HG03565 (cell line): ENCODE measurements around the gene NLRP13.
"Not testable (repeated sequence)": the region's sequence is repeated elsewhere in the genome, so short reads cannot be mapped to it uniquely, and the experiment has no call there.

Experiments used
- ATAC-seq: cut with Tn5 transposase; IDR thresholded peaks from one replicate; pipeline ENCODE4 v1.9.1; 2021; ENCODE audit warnings: mild to moderate bottlenecking, moderate library complexity; ENCODE audit not compliant: unreplicated experiment

Gene NLRP13

GRCh38 chr19:55931936-55932386, at the start of gene NLRP13:
Gene NLRP13, minus strand, starts transcription at chr19:55932336. Its CDS starts 25 bp downstream, at chr19:55932311.
- ATAC-seq: no peak

- no peak for ATAC-seq
Observed at GRCh38 chr19:55980415-55980814, 48.3 kb upstream of the NLRP13 start.

GRCh38 chr19:55973982-55974381, 41.8 kb upstream of the NLRP13 start:
- ATAC-seq: no peak

- ATAC-seq: no peak
Observed at GRCh38 chr19:55962186-55962585, 30.1 kb upstream of the NLRP13 start.

GRCh38 chr19:55959996-55960675, 28.0 kb upstream of the NLRP13 start:
- ATAC-seq: no peak

- no peak for ATAC-seq
Observed at GRCh38 chr19:55958356-55958755, 26.2 kb upstream of the NLRP13 start.

GRCh38 chr19:55956431-55956830, 24.3 kb upstream of the NLRP13 start:
- no peak for ATAC-seq

- not testable (repeated sequence) for ATAC-seq
Observed at GRCh38 chr19:55950566-55950965, 18.4 kb upstream of the NLRP13 start.

- no peak for ATAC-seq
Observed at GRCh38 chr19:55947532-55947931, 15.4 kb upstream of the NLRP13 start, which contains the start of gene NLRP8. Gene NLRP8, plus strand, starts transcription at chr19:55947832.

GRCh38 chr19:55940306-55940705, 8.2 kb upstream of the NLRP13 start:
- ATAC-seq: no peak

GRCh38 chr19:55939206-55939605, 7.1 kb upstream of the NLRP13 start:
- ATAC-seq: no peak

GRCh38 chr19:55935206-55935605, 3.1 kb upstream of the NLRP13 start:
- no peak for ATAC-seq

- ATAC-seq: no peak
Observed at GRCh38 chr19:55930996-55931515, 1.1 kb downstream of the NLRP13 start.

- ATAC-seq: not testable (repeated sequence)
Observed at GRCh38 chr19:55929258-55929657, 2.9 kb downstream of the NLRP13 start.

GRCh38 chr19:55927991-55928390, 4.1 kb downstream of the NLRP13 start:
- ATAC-seq: no peak

GRCh38 chr19:55923556-55923955, 8.6 kb downstream of the NLRP13 start:
- no peak for ATAC-seq

GRCh38 chr19:55913643-55914268, 18.4 kb downstream of the NLRP13 start:
- no peak for ATAC-seq

- ATAC-seq: no peak
Observed at GRCh38 chr19:55912916-55913315, 19.2 kb downstream of the NLRP13 start.

- ATAC-seq: no peak
Observed at GRCh38 chr19:55909801-55910200, 22.3 kb downstream of the NLRP13 start.

- ATAC-seq: no peak
Observed at GRCh38 chr19:55907746-55908145, 24.4 kb downstream of the NLRP13 start.

- ATAC-seq: no peak
Observed at GRCh38 chr19:55907286-55907685, 24.9 kb downstream of the NLRP13 start.

GRCh38 chr19:55902080-55902751, 29.9 kb downstream of the NLRP13 start:
- ATAC-seq: no peak
